ENCODE data around the gene TMEM79.
"Not testable (repeated sequence)": the region's sequence is repeated elsewhere in the genome, so short reads cannot be mapped to it uniquely, and the experiment has no call there.

TMEM79 gene

DNA sequence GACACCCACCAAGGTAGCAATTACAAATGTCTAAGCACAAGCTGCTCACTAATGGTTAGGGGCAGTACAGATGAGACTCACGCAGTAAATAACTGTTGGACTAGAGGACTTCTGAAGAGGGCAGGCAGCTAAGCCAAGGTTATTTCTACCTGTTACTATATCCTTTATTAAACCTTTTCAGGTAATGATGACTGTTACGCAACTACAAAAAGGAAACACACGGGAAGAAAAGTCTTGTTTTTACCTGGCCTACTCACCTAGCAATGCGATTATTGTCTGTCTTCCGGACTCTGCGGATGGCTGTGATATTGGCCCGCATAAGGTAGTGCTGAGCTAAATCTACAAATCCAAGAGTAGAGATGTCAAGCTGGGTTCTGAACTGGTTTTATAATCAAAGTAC lies 32.8 kb downstream of the TMEM79 start:
- DNase-seq = no peak

- no peak for DNase-seq
Measured at GRCh38 chr1:156319664-156320063, 35.5 kb downstream of the TMEM79 start.

GRCh38 chr1:156320560-156320959 lies 36.4 kb downstream of the TMEM79 start:
- DNase-seq = no peak

DNA sequence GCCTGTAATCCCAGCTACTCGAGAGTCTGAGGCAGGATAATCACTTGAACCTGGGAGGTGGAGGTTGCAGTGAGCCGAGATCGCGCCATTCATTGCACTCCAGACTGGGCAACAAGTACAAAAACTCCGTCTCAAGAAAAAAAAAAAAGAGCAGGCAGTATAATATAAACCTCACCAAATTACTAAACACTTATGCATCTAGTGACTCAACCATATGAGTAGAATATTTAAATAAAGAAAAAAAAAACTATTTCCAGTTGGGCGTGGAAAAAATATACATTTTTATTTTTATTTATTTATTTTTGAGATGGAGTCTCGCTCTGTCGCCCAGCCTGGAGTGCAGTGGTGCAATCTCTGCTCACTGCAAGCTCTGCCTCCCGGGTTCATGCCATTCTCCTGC lies 39.1 kb downstream of the TMEM79 start:
- DNase-seq = not testable (repeated sequence)

DNA sequence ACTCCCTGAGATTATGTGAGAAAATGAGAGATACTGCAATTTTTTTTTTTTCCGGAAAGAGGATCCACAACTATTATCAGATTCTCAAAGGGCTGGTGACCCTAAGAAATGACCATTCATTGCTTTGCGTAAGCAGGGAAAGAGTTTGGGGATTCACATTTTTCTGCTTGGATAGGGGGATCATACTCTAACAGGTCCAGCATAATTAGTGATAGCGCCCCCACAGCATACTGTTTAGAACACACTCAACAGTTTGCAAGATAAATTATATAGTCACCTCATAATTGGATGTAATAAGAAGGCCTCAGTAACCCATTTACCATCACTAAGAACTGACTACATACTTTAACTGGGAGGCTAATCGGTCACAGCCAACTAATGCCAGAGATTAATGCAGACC lies 52.1 kb downstream of the TMEM79 start:
- DNase-seq = no peak

- no peak for DNase-seq
Measured at GRCh38 chr1:156337052-156337887, 53.1 kb downstream of the TMEM79 start.

DNA sequence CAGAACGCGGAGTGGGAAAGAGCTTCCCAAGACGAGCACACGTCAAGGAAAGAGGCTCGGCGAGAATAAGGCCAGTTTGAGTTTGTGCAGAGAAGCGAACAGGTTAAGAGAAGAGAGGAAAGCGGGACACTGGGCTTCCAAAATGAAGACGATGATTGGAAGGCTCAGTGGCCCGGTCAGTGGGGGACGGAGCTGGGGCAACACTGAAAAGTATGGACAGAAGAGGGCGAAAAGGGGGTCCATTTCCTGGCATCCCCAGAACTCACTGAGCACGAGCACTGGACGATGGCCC lies 53.7 kb downstream of the TMEM79 start:
- DNase-seq = no peak

DNA sequence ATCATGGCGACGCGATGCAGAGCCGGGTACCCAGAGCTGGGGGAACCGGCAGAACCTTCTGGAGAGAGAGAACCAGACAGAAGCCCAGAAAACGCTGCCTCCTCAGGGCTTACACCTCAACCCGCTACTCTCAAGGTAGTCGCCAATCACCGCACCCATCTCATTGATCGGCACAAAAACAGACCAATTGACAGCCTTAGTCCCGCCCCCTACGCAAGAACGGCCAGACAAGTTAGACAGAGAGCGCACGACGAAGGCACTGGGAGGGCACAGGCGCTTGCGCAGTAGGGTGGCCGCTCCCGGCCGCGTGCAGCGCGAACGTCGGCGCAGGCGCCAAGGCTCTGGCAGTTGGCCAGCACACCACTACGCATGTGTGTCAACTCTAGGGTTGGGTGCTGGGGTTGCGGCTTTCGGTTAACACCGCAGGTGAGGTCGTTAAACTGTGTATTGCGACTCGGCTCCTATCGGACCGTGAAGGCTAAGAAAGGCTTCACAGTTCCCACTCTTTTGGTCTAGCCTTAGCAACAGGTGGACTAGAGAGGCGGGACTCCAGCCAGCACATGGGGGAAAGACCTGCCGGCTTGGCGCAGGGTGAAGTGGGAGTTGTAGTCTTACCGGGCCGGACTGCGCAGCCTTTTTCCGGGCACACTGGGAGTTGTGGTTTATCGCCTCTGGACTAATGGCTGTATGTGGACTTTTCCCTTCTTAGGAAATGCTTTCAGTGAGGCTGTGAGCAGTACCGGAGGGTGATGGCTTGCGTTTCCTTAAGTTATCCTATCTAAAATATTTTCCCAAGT lies 54.3 kb downstream of the TMEM79 start, which contains the start of the genes CCT3 and TSACC:
CCT3 (minus strand) TSS at position 113 of the 797 bp plus-strand sequence; CDS start at position 5, 108 bp downstream.
TSACC (plus strand) TSS at position 347 of the 797 bp plus-strand sequence. CDS start 1,232 bp downstream, outside the sequence.
- DNase-seq = peak; percentile 99
